ENCODE measurements around the gene DDX10. TPM values are rescaled to one million over a fixed set of nuclear protein-coding genes. Genes with fewer than 3 reads are reported as not detected.

The DDX10 gene
- polyA plus RNA-seq, 1 donor (not counting 4 experiments of a cell fraction or from before 2014, with no cell fraction given): 32.3 TPM

DNA sequence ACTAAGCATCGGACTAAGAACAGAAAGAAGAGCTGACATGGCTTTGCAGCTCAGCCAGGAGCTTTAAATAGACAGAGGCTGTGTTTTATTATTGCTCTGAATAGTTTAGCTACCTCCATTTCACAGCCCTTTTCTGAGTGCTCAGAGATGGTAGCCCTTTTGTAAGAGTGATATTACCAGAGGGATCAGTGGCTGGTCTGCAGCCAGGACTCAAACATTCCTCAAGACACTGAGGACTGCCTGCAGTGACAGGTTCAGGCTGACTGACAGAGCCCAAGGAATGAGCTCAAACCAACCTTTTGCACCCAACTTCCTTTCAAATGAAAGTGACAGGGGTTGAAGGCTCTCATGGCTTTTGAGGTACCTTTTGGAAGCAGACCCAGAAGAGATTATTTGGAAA, 189.0 kb downstream of the DDX10 start:
- no peaks in the 10 kb centered on the region for H3K9me3 ChIP-seq (ENCODE audit: control insufficient read depth, low read depth, low read length)
- peak overlapping the region; percentile 73 for H3K4me2 ChIP-seq (ENCODE audit: control insufficient read depth, extremely low read depth, insufficient read depth, low read depth, low read length)
- peaks cover 9% of the 10 kb centered on the region for H3K4me1 ChIP-seq (ENCODE audit: control insufficient read depth, extremely low read depth, insufficient read depth, low read length)
- peak; percentile 78 for FAIRE-seq
- no peak overlapping the region for H3K9ac ChIP-seq (ENCODE audit: control insufficient read depth, extremely low read depth, insufficient read depth, low read length)
- H2AFZ ChIP-seq (ENCODE audit: control insufficient read depth, low read length): no peak overlapping the region
- TF ChIP-seq, protein P1, sequence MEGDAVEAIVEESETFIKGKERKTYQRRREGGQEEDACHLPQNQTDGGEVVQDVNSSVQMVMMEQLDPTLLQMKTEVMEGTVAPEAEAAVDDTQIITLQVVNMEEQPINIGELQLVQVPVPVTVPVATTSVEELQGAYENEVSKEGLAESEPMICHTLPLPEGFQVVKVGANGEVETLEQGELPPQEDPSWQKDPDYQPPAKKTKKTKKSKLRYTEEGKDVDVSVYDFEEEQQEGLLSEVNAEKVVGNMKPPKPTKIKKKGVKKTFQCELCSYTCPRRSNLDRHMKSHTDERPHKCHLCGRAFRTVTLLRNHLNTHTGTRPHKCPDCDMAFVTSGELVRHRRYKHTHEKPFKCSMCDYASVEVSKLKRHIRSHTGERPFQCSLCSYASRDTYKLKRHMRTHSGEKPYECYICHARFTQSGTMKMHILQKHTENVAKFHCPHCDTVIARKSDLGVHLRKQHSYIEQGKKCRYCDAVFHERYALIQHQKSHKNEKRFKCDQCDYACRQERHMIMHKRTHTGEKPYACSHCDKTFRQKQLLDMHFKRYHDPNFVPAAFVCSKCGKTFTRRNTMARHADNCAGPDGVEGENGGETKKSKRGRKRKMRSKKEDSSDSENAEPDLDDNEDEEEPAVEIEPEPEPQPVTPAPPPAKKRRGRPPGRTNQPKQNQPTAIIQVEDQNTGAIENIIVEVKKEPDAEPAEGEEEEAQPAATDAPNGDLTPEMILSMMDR (optimal IDR thresholded peaks at IDR 0.05 in 1 of 3, IDR thresholded peaks at IDR 0.05 in 1 of 3, conservative IDR thresholded peaks at IDR 0.05 in 1 of 3; ENCODE audit: extremely low read depth in 1 of 3, insufficient read depth in 2 of 3, low read length in 3 of 3): no peak
- TF ChIP-seq EZH2 (IDR thresholded peaks at IDR 0.05; ENCODE audit: low read length): no peak
- H3K79me2 ChIP-seq (ENCODE audit: control insufficient read depth, insufficient read depth, low read length): no peaks in the 10 kb centered on the region
- DNase-seq (ENCODE audit: low read depth, low spot score): no peak
- no peaks in the 10 kb centered on the region for H4K20me1 ChIP-seq (ENCODE audit: control insufficient read depth, extremely low read depth, insufficient read depth, low read length)
- peak overlapping the region in 1 of 3 experiments; percentile 15 for H3K4me3 ChIP-seq (ENCODE audit: control insufficient read depth in 2 of 3, extremely low read depth in 1 of 3, insufficient read depth in 2 of 3, low read depth in 1 of 3, low read length in 3 of 3)
- peaks cover 0 to 5% of the 10 kb centered on the region in 2 experiments for H3K36me3 ChIP-seq (ENCODE audit: control insufficient read depth in 2 of 2, extremely low read depth in 1 of 2, insufficient read depth in 2 of 2, low read length in 2 of 2)
- no peak overlapping the region for H3K27ac ChIP-seq (ENCODE audit: control insufficient read depth, insufficient read depth, low read length)
- dilution Hi-C loops (cut with MboI; ENCODE audit: extremely low pct_ligation_motif_present, low sequenced_read_pairs): no loop called here
- H3K27me3 ChIP-seq (ENCODE audit: control insufficient read depth, extremely low read depth, insufficient read depth, low read length): no peaks in the 10 kb centered on the region
- H3K9me1 ChIP-seq (ENCODE audit: control insufficient read depth, extremely low read depth, insufficient read depth, low read length): peaks cover 2% of the 10 kb centered on the region

DNA sequence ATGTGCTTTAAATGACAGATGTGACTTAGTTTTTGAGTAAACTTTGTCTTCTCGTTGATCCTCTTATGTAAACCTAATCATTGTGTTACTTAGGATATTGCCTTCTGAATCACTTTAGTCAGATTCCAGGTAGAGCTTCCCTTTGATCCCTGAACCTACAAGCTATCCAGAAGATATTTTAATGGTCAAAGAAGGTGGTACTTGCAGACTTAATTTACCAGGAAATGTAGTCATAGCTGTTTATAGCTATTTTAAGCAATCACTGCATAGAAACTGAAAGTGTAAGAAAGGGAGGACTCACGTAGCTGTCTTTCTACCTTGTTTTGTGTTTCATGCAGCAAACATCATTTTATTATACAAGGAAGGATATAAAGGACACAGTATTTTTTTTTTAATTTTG, 189.5 kb downstream of the DDX10 start:
- TF ChIP-seq, protein P1 (optimal IDR thresholded peaks at IDR 0.05 in 1 of 3, IDR thresholded peaks at IDR 0.05 in 1 of 3, conservative IDR thresholded peaks at IDR 0.05 in 1 of 3; ENCODE audit: extremely low read depth in 1 of 3, insufficient read depth in 2 of 3, low read length in 3 of 3): no peak
- TF ChIP-seq EZH2 (IDR thresholded peaks at IDR 0.05; ENCODE audit: low read length): no peak
- no peaks in the 10 kb centered on the region for H3K27me3 ChIP-seq (ENCODE audit: control insufficient read depth, extremely low read depth, insufficient read depth, low read length)
- dilution Hi-C loops (cut with MboI; ENCODE audit: extremely low pct_ligation_motif_present, low sequenced_read_pairs): no loop called here
- H3K4me1 ChIP-seq (ENCODE audit: control insufficient read depth, extremely low read depth, insufficient read depth, low read length): peaks cover 9% of the 10 kb centered on the region
- H3K27ac ChIP-seq (ENCODE audit: control insufficient read depth, insufficient read depth, low read length): no peak overlapping the region
- peaks cover 0 to 5% of the 10 kb centered on the region in 2 experiments for H3K36me3 ChIP-seq (ENCODE audit: control insufficient read depth in 2 of 2, extremely low read depth in 1 of 2, insufficient read depth in 2 of 2, low read length in 2 of 2)
- H4K20me1 ChIP-seq (ENCODE audit: control insufficient read depth, extremely low read depth, insufficient read depth, low read length): no peaks in the 10 kb centered on the region
- DNase-seq (ENCODE audit: low read depth, low spot score) (no peak), FAIRE-seq (no peak)
- H3K4me3 ChIP-seq (ENCODE audit: control insufficient read depth in 2 of 3, extremely low read depth in 1 of 3, insufficient read depth in 2 of 3, low read depth in 1 of 3, low read length in 3 of 3): peak overlapping the region in 1 of 3 experiments; percentile 15
- H2AFZ ChIP-seq (ENCODE audit: control insufficient read depth, low read length): no peak overlapping the region
- no peak overlapping the region for H3K9ac ChIP-seq (ENCODE audit: control insufficient read depth, extremely low read depth, insufficient read depth, low read length)
- H3K9me3 ChIP-seq (ENCODE audit: control insufficient read depth, low read depth, low read length): no peaks in the 10 kb centered on the region
- H3K4me2 ChIP-seq (ENCODE audit: control insufficient read depth, extremely low read depth, insufficient read depth, low read depth, low read length): peak overlapping the region; percentile 73
- peaks cover 2% of the 10 kb centered on the region for H3K9me1 ChIP-seq (ENCODE audit: control insufficient read depth, extremely low read depth, insufficient read depth, low read length)
- no peaks in the 10 kb centered on the region for H3K79me2 ChIP-seq (ENCODE audit: control insufficient read depth, insufficient read depth, low read length)
